ENCODE results near the gene HIGD1C.

DNA sequence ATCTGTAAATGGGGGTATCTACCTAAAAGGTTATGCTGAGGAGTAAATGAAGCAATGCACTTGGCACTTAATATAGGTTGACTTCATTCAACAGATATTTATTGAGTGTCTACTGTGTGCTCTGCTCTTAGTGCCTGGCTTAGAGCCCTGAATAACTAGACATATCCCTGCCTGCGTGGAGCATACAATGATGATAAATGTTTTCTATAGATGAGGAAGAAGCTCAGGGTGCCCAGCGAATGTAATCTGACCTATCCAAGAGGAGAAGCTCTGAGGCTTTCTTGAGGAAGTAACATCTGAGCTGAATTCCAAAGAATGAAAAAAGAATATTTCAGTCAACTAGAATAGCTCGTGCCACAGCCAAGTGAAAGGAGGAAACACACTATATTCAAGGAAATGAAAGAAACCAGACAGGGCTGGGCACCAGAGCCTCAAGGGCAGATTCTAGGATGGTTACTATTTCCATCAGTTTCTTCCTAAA lies 17.9 kb upstream of the HIGD1C start:
- TF ChIP-seq POLR2A (IDR thresholded peaks at IDR 0.05) (no peak), EP300 (IDR thresholded peaks at IDR 0.05) (no peak)
- TF ChIP-seq, protein P1, sequence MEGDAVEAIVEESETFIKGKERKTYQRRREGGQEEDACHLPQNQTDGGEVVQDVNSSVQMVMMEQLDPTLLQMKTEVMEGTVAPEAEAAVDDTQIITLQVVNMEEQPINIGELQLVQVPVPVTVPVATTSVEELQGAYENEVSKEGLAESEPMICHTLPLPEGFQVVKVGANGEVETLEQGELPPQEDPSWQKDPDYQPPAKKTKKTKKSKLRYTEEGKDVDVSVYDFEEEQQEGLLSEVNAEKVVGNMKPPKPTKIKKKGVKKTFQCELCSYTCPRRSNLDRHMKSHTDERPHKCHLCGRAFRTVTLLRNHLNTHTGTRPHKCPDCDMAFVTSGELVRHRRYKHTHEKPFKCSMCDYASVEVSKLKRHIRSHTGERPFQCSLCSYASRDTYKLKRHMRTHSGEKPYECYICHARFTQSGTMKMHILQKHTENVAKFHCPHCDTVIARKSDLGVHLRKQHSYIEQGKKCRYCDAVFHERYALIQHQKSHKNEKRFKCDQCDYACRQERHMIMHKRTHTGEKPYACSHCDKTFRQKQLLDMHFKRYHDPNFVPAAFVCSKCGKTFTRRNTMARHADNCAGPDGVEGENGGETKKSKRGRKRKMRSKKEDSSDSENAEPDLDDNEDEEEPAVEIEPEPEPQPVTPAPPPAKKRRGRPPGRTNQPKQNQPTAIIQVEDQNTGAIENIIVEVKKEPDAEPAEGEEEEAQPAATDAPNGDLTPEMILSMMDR (IDR thresholded peaks at IDR 0.05), result no peak
